H9 (cell line): ENCODE results near the gene F2. TPM values are rescaled to one million over a fixed set of nuclear protein-coding genes. Genes with fewer than 3 reads are reported as not detected.
A peak's percentile ranks its signal among the peaks of the same experiment; 100 is the strongest.

ENCODE experiments used
- DNase-seq: peaks from one replicate; pipeline ENCODE4 v3.0.0-alpha.2; 2017
- H2AFZ ChIP-seq: one replicate; pipeline ENCODE4 v1.6.1; 2013; ENCODE audit warnings: mild to moderate bottlenecking, low read length, control low read depth, moderate library complexity
- H2AK5ac ChIP-seq: 2 replicates; pipeline ENCODE4 v1.6.1; 2013; ENCODE audit warnings: low read length, control low read depth, mixed read lengths; ENCODE audit not compliant: insufficient read length
- H2BK120ac ChIP-seq: one replicate; pipeline ENCODE4 v1.6.1; 2013; ENCODE audit warnings: low read depth, mild to moderate bottlenecking, low read length, control low read depth, inconsistent platforms; ENCODE audit not compliant: poor library complexity, severe bottlenecking
- H2BK12ac ChIP-seq: 2 replicates; pipeline ENCODE4 v1.6.1; 2013; ENCODE audit warnings: low read length, control low read depth, mixed read lengths, low read depth; ENCODE audit not compliant: insufficient read length
- H2BK15ac ChIP-seq: 2 replicates; pipeline ENCODE4 v1.6.1; 2013; ENCODE audit warnings: low read depth, low read length, control low read depth
- H2BK20ac ChIP-seq: one replicate; pipeline ENCODE4 v1.6.1; 2013; ENCODE audit warnings: low read depth, mild to moderate bottlenecking, low read length, control low read depth, inconsistent platforms; ENCODE audit not compliant: poor library complexity, severe bottlenecking
- H2BK5ac ChIP-seq: 2 replicates; pipeline ENCODE4 v1.6.1; 2013; ENCODE audit warnings: low read length, control low read depth, mixed read lengths; ENCODE audit not compliant: insufficient read length
- H3K14ac ChIP-seq: 2 replicates; pipeline ENCODE4 v1.6.1; 2013; ENCODE audit warnings: low read length, control low read depth; ENCODE audit not compliant: insufficient read depth
- H3K18ac ChIP-seq: 2 replicates; pipeline ENCODE4 v1.6.1; 2013; ENCODE audit warnings: low read depth, mild to moderate bottlenecking, mixed read lengths, low read length, control low read depth; ENCODE audit not compliant: insufficient read length
- H3K23ac ChIP-seq: 2 replicates; pipeline ENCODE4 v1.6.1; 2013; ENCODE audit warnings: low read length, control low read depth, mixed read lengths, low read depth; ENCODE audit not compliant: insufficient read length
- H3K23me2 ChIP-seq: 2 replicates; pipeline ENCODE4 v1.6.1; 2013; ENCODE audit warnings: low read depth, mild to moderate bottlenecking, mixed read lengths, low read length, control low read depth; ENCODE audit not compliant: insufficient read length, poor library complexity, severe bottlenecking
- H3K27ac ChIP-seq: 2 replicates; pipeline ENCODE4 v1.5.1; 2013; ENCODE audit warnings: low read length, control low read depth, mixed read lengths, low read depth; ENCODE audit not compliant: insufficient read length
- H3K27me3 ChIP-seq: 2 replicates; pipeline ENCODE4 v1.6.1; 2013; ENCODE audit warnings: low read length, control low read depth, inconsistent platforms; ENCODE audit not compliant: insufficient read depth
- H3K4ac ChIP-seq: 2 replicates; pipeline ENCODE4 v1.6.1; 2013; ENCODE audit warnings: low read depth, mild to moderate bottlenecking, control low read depth, inconsistent platforms, low read length, moderate library complexity
- H3K4me1 ChIP-seq: 2 replicates; pipeline ENCODE4 v1.6.1; 2013; ENCODE audit warnings: low read length, control low read depth, inconsistent platforms; ENCODE audit not compliant: insufficient read depth
- H3K4me2 ChIP-seq: 2 replicates; pipeline ENCODE4 v1.6.1; 2013; ENCODE audit warnings: low read length, control low read depth, mixed read lengths; ENCODE audit not compliant: insufficient read length, insufficient read depth
- H3K56ac ChIP-seq: 2 replicates; pipeline ENCODE4 v1.6.1; 2013; ENCODE audit warnings: low read depth, mild to moderate bottlenecking, mixed read lengths, low read length, control low read depth; ENCODE audit not compliant: insufficient read length
- H3K79me1 ChIP-seq: 2 replicates; pipeline ENCODE4 v1.6.1; 2013; ENCODE audit warnings: low read depth, mild to moderate bottlenecking, moderate library complexity, low read length, control low read depth, inconsistent platforms; ENCODE audit not compliant: insufficient read depth, poor library complexity, severe bottlenecking
- H3K79me2 ChIP-seq: 2 replicates; pipeline ENCODE4 v1.6.1; 2013; ENCODE audit warnings: low read length, control low read depth, inconsistent platforms; ENCODE audit not compliant: insufficient read depth
- H3K9ac ChIP-seq: 2 replicates; pipeline ENCODE4 v1.6.1; 2013; ENCODE audit warnings: low read length, control low read depth, mixed read lengths; ENCODE audit not compliant: insufficient read length; ENCODE audit errors: extremely low read depth
- H3K9me3 ChIP-seq: one replicate; pipeline ENCODE4 v1.6.1; 2013; ENCODE audit warnings: low read depth, low read length, inconsistent platforms; ENCODE audit not compliant: control insufficient read depth
- H3T11ph ChIP-seq: one replicate; pipeline ENCODE4 v1.6.1; 2013; ENCODE audit warnings: mild to moderate bottlenecking, low read length, control low read depth, inconsistent platforms
- H4K20me1 ChIP-seq: one replicate; pipeline ENCODE4 v1.6.1; 2013; ENCODE audit not compliant: control insufficient read depth, insufficient read length, insufficient read depth
- H4K5ac ChIP-seq: 2 replicates; pipeline ENCODE4 v1.6.1; 2013; ENCODE audit warnings: low read depth, mild to moderate bottlenecking, mixed read lengths, low read length, control low read depth; ENCODE audit not compliant: insufficient read length
- H4K8ac ChIP-seq: replicated peaks from 2 replicates; pipeline ENCODE4 v1.6.1; 2013; ENCODE audit warnings: low read length, control low read depth, mixed read lengths, low read depth; ENCODE audit not compliant: insufficient read length
- H4K91ac ChIP-seq: 2 replicates; pipeline ENCODE4 v1.6.1; 2013; ENCODE audit warnings: low read depth, mild to moderate bottlenecking, moderate library complexity, mixed read lengths, low read length, control low read depth; ENCODE audit not compliant: insufficient read length
- H3K27ac Mint-ChIP-seq, 3 experiments: 2 replicates in 2 of 3; 3 replicates in 1 of 3; pipeline ENCODE4 v1.8.0; 2020 to 2021; ENCODE audit warnings: mixed read lengths in 3 of 3, mild to moderate bottlenecking in 1 of 3, moderate library complexity in 1 of 3
- H3K27me3 Mint-ChIP-seq: 2 replicates; pipeline ENCODE4 v1.8.0; 2021; ENCODE audit warnings: low read depth, mild to moderate bottlenecking, moderate library complexity, mixed read lengths
- H3K36me3 Mint-ChIP-seq, 3 experiments: 2 replicates in 2 of 3; 3 replicates in 1 of 3; pipeline ENCODE4 v1.8.0; 2020 to 2021; ENCODE audit warnings: low read depth in 3 of 3, mixed read lengths in 3 of 3; ENCODE audit not compliant: insufficient read depth in 1 of 3
- H3K4me1 Mint-ChIP-seq, 2 experiments: 2 replicates each; pipeline ENCODE4 v1.8.0; 2020; ENCODE audit warnings: mixed read lengths in 2 of 2
- H3K4me3 Mint-ChIP-seq, 2 experiments: 2 replicates in 1 of 2; 3 replicates in 1 of 2; pipeline ENCODE4 v1.8.0; 2020 to 2021; ENCODE audit warnings: mild to moderate bottlenecking in 2 of 2, mixed read lengths in 2 of 2, moderate library complexity in 1 of 2
- H3K9me3 Mint-ChIP-seq, 2 experiments: 2 replicates in 1 of 2; 3 replicates in 1 of 2; pipeline ENCODE4 v1.8.0; 2020; ENCODE audit warnings: mild to moderate bottlenecking in 2 of 2, mixed read lengths in 2 of 2, moderate library complexity in 1 of 2
- CTCF ChIP-seq: fragments of 200-600 bp; sonication (generic); conservative IDR thresholded peaks from 3 replicates; pipeline ENCODE4 v1.8.0; 2021; ENCODE audit warnings: antibody characterized with exemption, mild to moderate bottlenecking
- WGBS: extraction: QIAGEN DNeasy Blood & Tissue Kit; methylation state at CpG from one replicate; pipeline ENCODE4 v1.1.7; 2013; ENCODE audit warnings: missing lambda C conversion rate, low lambda C conversion rate, mixed read lengths; ENCODE audit not compliant: insufficient read length; ENCODE audit errors: extremely low coverage; 5-methylcytosine and 5-hydroxymethylcytosine counted together
- total RNA-seq: library from RNA; stranded (reverse); gene quantifications from 2 replicates; pipeline ENCODE4 v1.2.1, GENCODE V29; 2021

Gene F2
- total RNA-seq, 1 experiment from 2014 or later: not detected

GRCh38 chr11:46700241-46701077, 18.6 kb upstream of the F2 start, which contains the start of the genes ARHGAP1 and ZNF408:
TSS of gene ARHGAP1 (minus strand) at chr11:46700619. CDS start at chr11:46696107, 4,512 bp downstream.
TSS of gene ZNF408 (plus strand) at chr11:46701031. CDS start at chr11:46701048, 17 bp downstream.
- Histone ChIP-seq H3K18ac (peak within 1 kb of the TSS; percentile 96), H3K4me1 (no peaks in the 10 kb centered on the region), H3K79me2 (peaks cover 6% of the 10 kb centered on the region; the same call in 1 of the 2 replicates), H3K27ac (peak within 1 kb of the TSS; percentile 72), H2BK120ac (no peak within 1 kb of the TSS), H3T11ph (no peak within 1 kb of the TSS), H3K23me2 (peaks cover 3% of the 10 kb centered on the region), H3K56ac (no peak within 1 kb of the TSS), H2AFZ (peak within 1 kb of the TSS; percentile 93), H4K20me1 (no peaks in the 10 kb centered on the region), H3K9me3 (no peaks in the 10 kb centered on the region), H3K4ac (no peak within 1 kb of the TSS), H4K5ac (peak within 1 kb of the TSS; percentile 84), H4K91ac (no peak within 1 kb of the TSS), H3K79me1 (no peaks in the 10 kb centered on the region), H2BK20ac (no peak within 1 kb of the TSS), H2AK5ac (no peak within 1 kb of the TSS), H3K23ac (no peak within 1 kb of the TSS), H2BK5ac (peak within 1 kb of the TSS; percentile 91), H3K4me2 (peak within 1 kb of the TSS; percentile 95), H2BK12ac (no peak within 1 kb of the TSS), H3K27me3 (no peaks in the 10 kb centered on the region), H3K14ac (peak within 1 kb of the TSS; percentile 94), H2BK15ac (no peak within 1 kb of the TSS), H3K9ac (peak within 1 kb of the TSS; percentile 96), H4K8ac (no peak within 1 kb of the TSS)
- Mint-ChIP-seq H3K27ac (peak within 1 kb of the TSS; percentile 100), H3K27me3 (no peaks in the 10 kb centered on the region), H3K4me3 (peak within 1 kb of the TSS; percentile 98 to 99), H3K36me3 (peaks cover 18 to 44% (median 39%) of the 10 kb centered on the region in 3 experiments; a peak in 6 of 7 replicates), H3K9me3 (no peaks in the 10 kb centered on the region), H3K4me1 (peaks cover 15 to 20% of the 10 kb centered on the region in 2 experiments)
- no CpG with 5 or more reads among the region's 44 CpGs for WGBS
- DNase-seq: peak; percentile 99
- TF ChIP-seq CTCF: no peak
